CD14-positive monocyte (primary cell): ENCODE results near the gene EHF. TPM values are rescaled to one million over a fixed set of nuclear protein-coding genes. Genes with fewer than 3 reads are reported as not detected.

Experiments
- DNase-seq, 3 donors: peaks; one replicate each; pipeline ENCODE4 v3.0.0-alpha.2; 2011 to 2022
- H2AFZ ChIP-seq: 2 replicates; pipeline ENCODE4 v1.6.0; 2012; ENCODE audit warnings: mild to moderate bottlenecking, low read depth, low read length, inconsistent platforms; ENCODE audit not compliant: insufficient read depth, poor library complexity, severe bottlenecking
- H3K27ac ChIP-seq, 2 donors: 1 replicate in 1 of 2; 2 replicates in 1 of 2; pipeline ENCODE4 v1.5.1; 2012 to 2013; ENCODE audit warnings: low read length in 2 of 2, control low read depth in 1 of 2, inconsistent platforms in 1 of 2, low read depth in 1 of 2, mild to moderate bottlenecking in 1 of 2
- H3K27me3 ChIP-seq, 2 donors: one replicate each; pipeline versions ENCODE4 v1.6.0 to v1.6.1; 2011 to 2013; ENCODE audit warnings: low read length in 2 of 2; ENCODE audit not compliant: control insufficient read depth in 2 of 2, insufficient read depth in 2 of 2
- H3K36me3 ChIP-seq, 2 donors: replicated peaks in 1 of 2; 1 replicate in 1 of 2; 2 replicates in 1 of 2; pipeline versions ENCODE4 v1.5.1 to v1.6.1; 2012 to 2013; ENCODE audit warnings: low read length in 2 of 2, control low read depth in 1 of 2, inconsistent platforms in 1 of 2, mild to moderate bottlenecking in 1 of 2; ENCODE audit not compliant: insufficient read depth in 2 of 2, control insufficient read depth in 1 of 2
- H3K4me1 ChIP-seq, 2 donors: 1 replicate in 1 of 2; 2 replicates in 1 of 2; pipeline versions ENCODE4 v1.5.1 to v1.6.1; 2012 to 2013; ENCODE audit warnings: low read length in 2 of 2, control low read depth in 1 of 2, inconsistent platforms in 1 of 2, mild to moderate bottlenecking in 1 of 2, moderate library complexity in 1 of 2; ENCODE audit not compliant: insufficient read depth in 2 of 2, control insufficient read depth in 1 of 2
- H3K4me2 ChIP-seq: replicated peaks from 2 replicates; pipeline ENCODE3; 2012; ENCODE audit warnings: low read length, moderate library complexity, mild to moderate bottlenecking; ENCODE audit not compliant: poor library complexity, severe bottlenecking; ENCODE audit errors: extremely low read depth
- H3K4me3 ChIP-seq, 3 experiments: fragments of 200-600 bp in 1 of 3; sonication (generic) in 1 of 3; replicated peaks in 1 of 3; 1 replicate in 2 of 3; 2 replicates in 1 of 3; pipeline ENCODE4 v1.5.1; 2011 to 2013; ENCODE audit warnings: low read length in 3 of 3, mild to moderate bottlenecking in 3 of 3, control low read depth in 2 of 3, low read depth in 2 of 3, inconsistent platforms in 1 of 3, moderate library complexity in 1 of 3
- H3K79me2 ChIP-seq: 2 replicates; pipeline ENCODE4 v1.6.0; 2012; ENCODE audit warnings: mild to moderate bottlenecking, control low read depth, inconsistent platforms, low read length, moderate library complexity; ENCODE audit not compliant: insufficient read depth
- H3K9ac ChIP-seq: 2 replicates; pipeline ENCODE4 v1.6.0; 2017; ENCODE audit warnings: low read length, mild to moderate bottlenecking; ENCODE audit not compliant: insufficient read depth, poor library complexity, severe bottlenecking
- H3K9me3 ChIP-seq, 2 donors: replicated peaks in 1 of 2; 1 replicate in 1 of 2; 2 replicates in 1 of 2; pipeline versions ENCODE4 v1.5.1 to v1.6.1; 2012 to 2013; ENCODE audit warnings: low read length in 2 of 2, control low read depth in 1 of 2; ENCODE audit not compliant: control insufficient read depth in 1 of 2, insufficient read depth in 1 of 2
- H4K20me1 ChIP-seq: 2 replicates; pipeline ENCODE4 v1.6.0; 2012; ENCODE audit warnings: mild to moderate bottlenecking, low read length, control low read depth, moderate library complexity; ENCODE audit not compliant: insufficient read depth
- H3K27ac Mint-ChIP-seq, 7 donors: one replicate each; pipeline ENCODE4 v1.8.0; 2020; ENCODE audit warnings: mild to moderate bottlenecking in 7 of 7, mixed read lengths in 7 of 7, moderate library complexity in 6 of 7, inconsistent platforms in 2 of 7
- H3K27me3 Mint-ChIP-seq, 3 donors: one replicate each; pipeline ENCODE4 v1.8.0; 2021 to 2022; ENCODE audit warnings: low read depth in 3 of 3, mild to moderate bottlenecking in 3 of 3, mixed read lengths in 3 of 3, moderate library complexity in 3 of 3, inconsistent platforms in 1 of 3
- H3K36me3 Mint-ChIP-seq, 2 donors: one replicate each; pipeline ENCODE4 v1.8.0; 2020; ENCODE audit warnings: mixed read lengths in 2 of 2, inconsistent platforms in 1 of 2, mild to moderate bottlenecking in 1 of 2
- H3K4me1 Mint-ChIP-seq: one replicate; pipeline ENCODE4 v1.8.0; 2020; ENCODE audit warnings: mild to moderate bottlenecking, mixed read lengths
- H3K4me3 Mint-ChIP-seq, 2 donors: one replicate each; pipeline ENCODE4 v1.8.0; 2020; ENCODE audit warnings: mild to moderate bottlenecking in 2 of 2, mixed read lengths in 2 of 2, moderate library complexity in 1 of 2
- H3K9me3 Mint-ChIP-seq, 7 donors: one replicate each; pipeline ENCODE4 v1.8.0; 2020 to 2022; ENCODE audit warnings: mixed read lengths in 7 of 7, mild to moderate bottlenecking in 6 of 7, moderate library complexity in 6 of 7, inconsistent platforms in 2 of 7
- CTCF ChIP-seq: fragments of 200-600 bp; IDR thresholded peaks from one replicate; pipeline ENCODE4 v1.8.0; 2022; ENCODE audit warnings: antibody characterized with exemption, mild to moderate bottlenecking
- WGBS: methylation state at CpG from one replicate; pipeline ENCODE4 v1.1.5; 2013; ENCODE audit warnings: missing lambda C conversion rate; ENCODE audit not compliant: insufficient coverage; 5-methylcytosine and 5-hydroxymethylcytosine counted together
- intact Hi-C, 2 donors: fragments of 100-400 bp; cut with micrococcal nuclease; formaldehyde crosslinking; loops; one replicate each; pipeline versions ENCODE4 v1.15.0 to v1.15.1; 2023
- polyA plus RNA-seq, 3 donors: library from polyadenylated mRNA; depleted of rRNA in 1 of 3; unstranded in 2 of 3; stranded (reverse) in 1 of 3; fragments of 300-500 nt in 2 of 3; fragments of >200 nt in 1 of 3; fragmentation: Illumina TruSeq in 2 of 3; gene quantifications; 1 replicate in 2 of 3; 2 replicates in 1 of 3; pipeline ENCODE4 v1.2.3, GENCODE V29; 2012 to 2021

The EHF gene
- polyA plus RNA-seq, 3 donors, result 0.17 to 0.21 TPM; not detected in 1

- H3K4me3 ChIP-seq, result no peak overlapping the region
- H3K4me1 Mint-ChIP-seq, result peaks cover 28% of the 10 kb centered on the region
- H3K27me3 ChIP-seq, result no peaks in the 10 kb centered on the region
- H2AFZ ChIP-seq, result no peak overlapping the region
- peaks cover 2 to 7% (median 2%) of the 10 kb centered on the region in 3 donors for H3K27me3 Mint-ChIP-seq
- H3K27ac ChIP-seq, result no peak overlapping the region
- no peaks in the 10 kb centered on the region for H3K9me3 Mint-ChIP-seq
- H3K4me3 Mint-ChIP-seq, result no peak overlapping the region
- H3K36me3 Mint-ChIP-seq, result no peaks in the 10 kb centered on the region
- H3K79me2 ChIP-seq, result no peaks in the 10 kb centered on the region
- WGBS, result no CpG with 5 or more reads among the region's 1 CpG
- H3K4me2 ChIP-seq, result no peak overlapping the region
- TF ChIP-seq CTCF, result no peak
- no peak overlapping the region for H3K9ac ChIP-seq
- intact Hi-C loops, result no loop called here
- no peak overlapping the region for H3K27ac Mint-ChIP-seq
- no peaks in the 10 kb centered on the region for H3K36me3 ChIP-seq
- no peaks in the 10 kb centered on the region for H3K9me3 ChIP-seq
- H3K4me1 ChIP-seq, result peaks cover 21 to 26% of the 10 kb centered on the region in 2 donors
- H4K20me1 ChIP-seq, result no peaks in the 10 kb centered on the region
- no peak for DNase-seq
Observed at GRCh38 chr11:34648036-34648435, 27.1 kb downstream of the EHF start.

- DNase-seq, result no peak
- Mint-ChIP-seq H3K9me3 (no peaks in the 10 kb centered on the region), H3K4me1 (peaks cover 43% of the 10 kb centered on the region), H3K36me3 (peaks cover 0 to 2% of the 10 kb centered on the region in 2 donors), H3K27me3 (peaks cover 2 to 7% (median 2%) of the 10 kb centered on the region in 3 donors), H3K4me3 (no peak overlapping the region), H3K27ac (no peak overlapping the region)
- no peak overlapping the region for H3K27ac ChIP-seq
- no peak overlapping the region for H3K9ac ChIP-seq
- no peak overlapping the region for H2AFZ ChIP-seq
- H3K27me3 ChIP-seq, result no peaks in the 10 kb centered on the region
- no peak for TF ChIP-seq CTCF
- no peaks in the 10 kb centered on the region for H3K36me3 ChIP-seq
- intact Hi-C loops, result no loop called here
- 100% methylated on average over 2 of the region's 2 CpGs for WGBS
- no peaks in the 10 kb centered on the region for H3K79me2 ChIP-seq
- H3K9me3 ChIP-seq, result no peaks in the 10 kb centered on the region
- H3K4me1 ChIP-seq, result peaks cover 36 to 42% of the 10 kb centered on the region in 2 donors
- H4K20me1 ChIP-seq, result no peaks in the 10 kb centered on the region
- no peak overlapping the region for H3K4me3 ChIP-seq
- H3K4me2 ChIP-seq, result no peak overlapping the region
Observed at GRCh38 chr11:34649597-34649996, 28.7 kb downstream of the EHF start.
